HG03039 (cell line): ENCODE measurements around the gene KRT7.
"Not testable (repeated sequence)": the region's sequence is repeated elsewhere in the genome, so short reads cannot be mapped to it uniquely, and the experiment has no call there.

Experiments
- ATAC-seq: cut with Tn5 transposase; IDR thresholded peaks from one replicate; pipeline ENCODE4 v1.9.1; 2021; ENCODE audit warnings: mild to moderate bottlenecking, moderate library complexity; ENCODE audit not compliant: unreplicated experiment

KRT7 gene

GRCh38 chr12:52228931-52229330 is 4.1 kb upstream of the KRT7 start:
- ATAC-seq = no peak

DNA sequence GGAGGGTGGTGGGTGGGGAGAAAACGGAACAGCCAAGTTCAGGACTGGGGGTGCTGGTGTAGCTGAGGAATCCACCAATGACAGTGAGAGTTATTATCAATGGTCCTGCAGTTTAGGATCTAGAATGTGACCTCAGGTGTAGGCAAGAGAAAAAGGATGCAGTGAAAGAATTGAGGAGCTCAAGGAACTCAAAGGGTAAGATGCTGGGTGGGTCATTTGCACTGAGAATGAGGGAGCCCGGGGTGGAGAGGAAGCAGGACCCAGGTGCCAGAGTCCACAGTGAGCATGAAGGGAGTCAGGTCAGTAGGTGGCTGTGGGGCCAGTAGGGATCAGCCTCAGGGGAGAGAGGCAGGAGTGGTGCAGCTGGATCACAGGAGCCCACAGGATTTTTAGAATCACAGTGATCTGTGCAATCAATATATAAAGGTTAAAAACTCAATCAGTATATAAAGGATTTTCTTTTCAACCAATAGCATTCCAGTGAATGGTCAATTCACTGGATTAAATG is 3.2 kb upstream of the KRT7 start:
- no peak for ATAC-seq

DNA sequence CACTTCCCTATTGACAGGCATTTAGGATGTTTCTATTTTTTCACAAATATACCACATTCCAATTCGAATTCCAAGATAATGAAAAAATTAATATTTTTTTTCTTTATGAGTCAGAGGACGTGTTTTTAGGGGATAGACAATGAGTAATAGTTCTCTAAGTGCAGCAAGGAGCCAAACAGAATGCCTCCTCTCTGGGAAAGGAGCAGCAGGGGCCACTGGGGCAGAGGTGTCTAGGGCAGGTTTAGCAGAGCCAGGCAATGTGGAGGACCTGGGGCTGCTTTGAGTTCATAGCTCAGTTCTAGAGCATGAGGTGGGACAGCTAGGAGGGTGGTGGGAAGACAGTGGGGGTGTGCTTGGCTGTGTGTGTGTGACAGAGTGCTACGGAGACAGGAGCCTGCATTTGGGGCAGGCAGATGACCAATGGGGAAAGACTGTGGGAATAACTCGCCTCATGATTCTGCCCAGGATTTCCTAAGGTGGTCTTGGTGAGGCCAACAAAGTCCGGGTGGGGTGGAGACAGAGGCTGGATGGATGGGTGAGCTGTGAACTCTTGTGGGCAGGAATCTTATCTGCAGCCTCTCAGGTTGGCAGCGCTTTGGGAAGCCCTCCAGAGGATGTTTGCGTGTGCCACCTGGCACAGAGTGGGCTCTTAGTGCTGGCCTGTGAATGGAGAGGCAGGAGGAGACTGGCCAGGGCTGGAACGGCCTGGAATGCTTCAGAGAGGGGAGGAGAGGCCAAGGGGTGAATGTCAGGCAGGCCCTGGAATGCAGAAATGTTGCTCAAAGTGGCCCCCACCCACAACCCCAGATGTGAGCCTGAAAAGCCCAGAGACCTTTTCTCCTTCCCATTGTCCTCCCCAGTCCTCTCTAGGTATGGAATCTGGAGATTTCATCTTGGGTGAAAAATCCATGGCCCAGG is 2.4 kb upstream of the KRT7 start:
- ATAC-seq = no peak

GRCh38 chr12:52231305-52232202 is 1.5 kb upstream of the KRT7 start:
- ATAC-seq = no peak

GRCh38 chr12:52232203-52232673 is 805 bp upstream of the KRT7 start:
- ATAC-seq = no peak

- no peak for ATAC-seq
These were observed 592 bp downstream of the KRT7 start for GRCh38 chr12:52233462-52234207.

DNA sequence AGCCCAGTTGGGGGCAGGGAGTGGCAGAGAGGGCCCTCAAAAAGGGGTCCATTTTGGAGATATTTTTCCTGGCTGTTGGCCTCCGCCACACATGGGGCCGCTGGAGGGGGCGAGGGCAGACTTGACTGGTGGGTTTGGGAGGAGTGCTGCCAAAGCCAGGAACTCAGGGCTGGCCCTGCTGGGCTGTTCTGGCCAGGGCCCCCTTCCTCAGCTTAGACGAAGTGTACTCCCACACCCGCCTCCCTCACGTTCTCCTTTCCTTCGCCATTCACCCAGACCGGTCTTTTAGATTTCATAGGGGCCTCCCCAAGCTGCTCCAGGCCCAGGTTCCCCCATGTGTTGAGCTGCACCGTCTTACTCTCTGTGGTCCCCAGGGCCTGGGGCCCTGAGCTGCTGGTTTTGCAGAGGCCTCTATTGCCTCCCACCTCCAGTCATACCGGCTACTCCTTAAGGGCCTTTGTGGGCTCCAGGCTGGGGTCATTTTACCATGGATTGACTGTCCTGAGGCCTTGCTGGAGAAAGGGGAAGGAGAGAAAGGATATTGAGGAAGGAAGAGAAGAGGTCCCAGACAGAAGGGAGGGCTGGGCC is 1.3 kb downstream of the KRT7 start:
- ATAC-seq = no peak

DNA sequence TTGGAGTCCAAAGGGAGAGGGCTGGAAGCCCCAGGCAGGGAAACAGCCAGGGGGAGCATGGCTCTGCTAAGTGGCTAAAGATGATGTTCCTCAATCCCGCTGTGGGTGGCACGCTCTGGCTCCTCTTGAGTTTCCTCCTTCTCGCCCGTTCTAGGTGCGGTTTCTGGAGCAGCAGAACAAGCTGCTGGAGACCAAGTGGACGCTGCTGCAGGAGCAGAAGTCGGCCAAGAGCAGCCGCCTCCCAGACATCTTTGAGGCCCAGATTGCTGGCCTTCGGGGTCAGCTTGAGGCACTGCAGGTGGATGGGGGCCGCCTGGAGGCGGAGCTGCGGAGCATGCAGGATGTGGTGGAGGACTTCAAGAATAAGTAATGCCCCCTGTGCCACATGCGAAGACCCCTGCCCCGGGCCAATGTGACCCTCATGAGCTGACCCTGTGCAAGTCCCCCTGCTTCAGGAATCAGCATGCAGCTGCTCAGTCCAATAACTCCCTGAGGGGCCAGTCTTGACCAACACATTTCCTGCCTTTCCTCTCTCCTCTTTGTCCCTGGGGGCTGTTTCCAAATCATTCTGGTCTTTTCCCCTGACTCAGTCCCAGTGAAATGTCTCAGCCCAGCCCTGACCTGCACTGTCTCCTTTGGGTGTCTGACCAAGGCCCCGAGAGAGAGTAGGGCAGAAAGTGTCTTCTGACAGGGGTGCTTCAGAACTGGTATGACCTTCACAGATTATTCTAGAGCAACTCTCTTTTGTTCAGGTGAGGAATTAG is 2.1 kb downstream of the KRT7 start:
- ATAC-seq = no peak

DNA sequence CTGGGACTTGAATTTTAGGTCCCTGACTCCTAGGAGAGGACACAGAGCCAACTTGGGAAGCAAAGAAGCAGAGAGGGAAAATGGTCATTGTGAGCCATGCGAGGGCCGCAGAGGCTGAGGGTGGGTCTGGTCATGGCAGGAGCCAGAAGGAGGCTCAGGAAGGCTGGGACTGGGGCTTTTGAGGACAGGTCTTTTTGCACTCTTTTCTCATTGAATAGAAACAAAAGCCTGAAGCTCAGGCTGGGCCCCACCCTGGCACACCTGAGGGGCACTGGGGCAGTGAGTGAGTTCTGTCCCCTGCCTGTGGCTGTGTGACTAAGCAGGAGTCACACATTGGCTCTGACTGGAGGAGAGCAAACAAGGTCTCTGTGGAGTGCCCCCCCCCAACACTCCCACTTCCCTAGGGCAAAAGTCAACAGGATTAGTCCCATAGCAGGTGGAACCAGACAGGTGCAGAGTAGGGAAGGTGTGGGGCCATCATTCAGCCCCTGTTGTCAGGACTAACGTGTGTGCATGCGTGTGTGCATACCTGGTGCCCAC is 2.8 kb downstream of the KRT7 start:
- ATAC-seq = no peak

DNA sequence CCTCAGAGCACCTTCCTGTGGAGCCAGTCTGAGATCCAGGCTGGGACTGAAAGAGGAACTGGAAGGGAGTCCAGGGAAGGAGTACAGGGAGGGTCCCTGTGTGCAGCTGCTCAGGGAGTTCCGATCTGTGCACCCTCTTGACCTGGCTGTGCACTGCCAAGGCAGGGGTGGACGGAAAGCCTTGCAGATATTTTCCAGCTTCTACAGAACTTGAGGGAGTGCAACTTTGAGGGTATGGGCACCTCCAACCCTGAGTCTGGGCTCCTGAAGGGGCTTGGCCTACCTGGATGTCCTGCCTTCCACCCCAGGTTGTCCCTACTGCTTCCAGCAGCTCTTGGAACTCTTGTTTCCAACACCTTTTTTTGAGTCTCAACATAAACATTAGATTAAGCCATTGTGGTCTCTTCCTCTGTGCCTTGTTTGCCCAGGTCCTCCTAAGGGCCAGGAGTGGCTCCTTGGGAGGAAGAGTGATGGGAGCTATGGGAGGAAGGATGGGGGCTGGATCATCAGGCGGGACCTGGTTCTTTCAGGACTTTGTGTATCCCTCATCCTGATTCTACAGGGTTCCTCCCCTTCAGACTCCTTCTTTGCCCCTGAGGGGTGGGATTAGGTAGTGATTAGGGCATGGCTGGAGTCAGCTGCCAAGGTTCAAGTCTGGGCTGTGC is 3.5 kb downstream of the KRT7 start:
- ATAC-seq = no peak

DNA sequence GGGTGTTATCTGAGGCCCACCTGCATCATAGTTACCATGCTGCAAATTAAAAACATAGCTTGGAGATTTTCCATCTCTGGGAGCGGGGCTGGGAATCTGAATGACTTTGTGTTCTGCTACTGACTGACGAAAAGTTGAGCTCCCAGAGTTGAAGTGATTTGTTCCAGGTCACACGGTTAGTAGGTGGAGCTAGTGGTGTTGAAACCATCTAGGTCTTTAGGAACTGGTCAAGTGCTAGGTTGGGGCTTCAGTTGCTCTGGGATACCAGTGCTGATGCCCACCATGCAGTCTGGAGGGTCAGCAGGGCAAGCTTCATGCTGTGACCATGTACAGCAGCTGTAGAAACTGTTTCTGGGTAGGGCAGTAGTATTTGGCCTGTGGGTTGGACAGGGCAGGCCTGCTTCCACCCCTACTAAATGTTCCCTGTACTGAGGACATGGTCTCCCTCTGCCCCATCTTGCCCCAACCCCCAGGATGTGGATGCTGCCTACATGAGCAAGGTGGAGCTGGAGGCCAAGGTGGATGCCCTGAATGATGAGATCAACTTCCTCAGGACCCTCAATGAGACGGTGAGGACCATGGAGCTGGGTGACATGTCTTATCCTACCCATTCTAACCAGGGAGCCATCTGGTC is 5.3 kb downstream of the KRT7 start:
- ATAC-seq = no peak

DNA sequence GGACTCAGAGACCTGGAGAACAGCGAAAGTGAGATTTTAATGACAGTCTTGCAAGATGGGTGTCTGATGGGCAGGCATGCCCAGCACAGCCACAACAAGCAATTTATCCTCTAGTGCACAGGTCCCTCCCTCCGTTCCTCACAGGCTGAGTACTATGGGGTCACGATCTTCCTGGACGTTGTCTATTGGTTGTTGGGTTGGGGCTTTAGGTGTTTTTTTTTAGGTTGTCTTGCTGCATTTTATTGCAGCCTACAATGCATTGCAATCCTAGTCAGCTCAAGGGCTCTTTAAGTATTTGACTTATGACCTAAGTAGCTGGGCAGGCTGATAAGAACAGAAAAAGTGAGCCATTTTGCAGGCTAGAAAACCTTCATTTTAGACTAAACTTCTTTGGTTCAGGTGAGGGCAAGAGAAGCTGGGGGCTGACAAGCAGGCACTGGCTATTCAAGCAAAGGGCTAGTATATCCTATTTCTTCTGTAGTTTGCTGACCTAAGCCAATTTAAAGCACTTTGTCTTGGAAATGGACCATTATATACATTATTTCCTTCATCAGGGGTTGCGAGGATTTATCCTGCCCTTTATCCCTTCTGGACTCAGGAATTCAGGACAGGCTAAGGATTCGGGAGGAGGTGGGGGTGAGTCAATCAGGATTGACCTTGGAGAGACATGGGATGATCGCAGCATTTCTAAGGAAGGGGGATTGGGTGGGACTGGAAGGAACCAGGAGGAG is 6.0 kb downstream of the KRT7 start:
- no peak for ATAC-seq

- ATAC-seq = no peak
These were observed 6.7 kb downstream of the KRT7 start for GRCh38 chr12:52239767-52240166.

DNA sequence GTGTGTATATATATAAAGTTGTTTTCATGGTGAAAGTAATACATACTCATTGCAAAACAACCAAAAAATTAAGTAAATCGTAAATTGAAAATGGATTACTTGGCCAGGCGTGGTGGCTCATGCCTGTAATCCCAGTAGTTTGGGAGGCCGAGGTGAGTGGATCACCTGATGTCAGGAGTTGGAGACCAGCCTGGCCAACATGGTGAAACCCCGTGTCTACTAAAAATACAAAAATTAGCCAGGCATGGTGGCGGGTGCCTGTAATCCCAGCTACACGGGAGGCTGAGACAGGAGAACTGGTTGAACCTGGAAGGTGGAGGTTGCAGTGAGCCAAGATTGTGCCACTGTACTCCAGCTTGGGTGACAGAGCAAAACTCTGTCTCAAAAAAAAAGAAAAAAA is 7.2 kb downstream of the KRT7 start:
- ATAC-seq = not testable (repeated sequence)

- ATAC-seq = no peak
These were observed 8.3 kb downstream of the KRT7 start for GRCh38 chr12:52241205-52241842.

- no peak for ATAC-seq
These were observed 9.6 kb downstream of the KRT7 start for GRCh38 chr12:52242442-52243258.
